Pancreas (tissue), 10 donors: ENCODE measurements around the gene DESI1. TPM values are rescaled to one million over a fixed set of nuclear protein-coding genes. Genes with fewer than 3 reads are reported as not detected.
A peak's percentile ranks its signal among the peaks of the same experiment; 100 is the strongest.

ENCODE experiments used
- ATAC-seq, 4 donors: fragments of 200-7000 bp; cut with Tn5 transposase; one replicate each; pipeline versions ENCODE4 v1.8.0 to v1.9.1; 2020; ENCODE audit warnings: mild to moderate bottlenecking in 4 of 4, moderate library complexity in 4 of 4
- DNase-seq, 6 donors: peaks; one replicate each; pipeline ENCODE4 v3.0.0-alpha.2; 2020
- FAIRE-seq: peaks from 2 replicates; lab custom pipeline; 2012; peaks lifted over from hg19 to GRCh38; lab: Jason Lieb, UNC
- H3K27ac ChIP-seq, 4 donors: fragments of 200-600 bp; sonication (generic); 1 replicate in 3 of 4; 2 replicates in 1 of 4; pipeline versions ENCODE4 v1.5.0 to v1.8.0; 2020
- H3K27me3 ChIP-seq, 4 donors: fragments of 200-600 bp; one replicate each; pipeline ENCODE4 v1.8.0; 2021
- H3K36me3 ChIP-seq, 3 donors: fragments of 200-600 bp; sonication (generic) in 1 of 3; one replicate each; pipeline versions ENCODE4 v1.5.0 to v1.8.0; 2020 to 2021
- H3K4me1 ChIP-seq, 3 donors: fragments of 200-600 bp; one replicate each; pipeline ENCODE4 v1.8.0; 2021
- H3K4me3 ChIP-seq, 4 donors: fragments of 200-600 bp; sonication (generic) in 2 of 4; one replicate each; pipeline versions ENCODE4 v1.5.0 to v1.8.0; 2020 to 2021
- H3K9me3 ChIP-seq, 4 donors: fragments of 200-600 bp; one replicate each; pipeline ENCODE4 v1.8.0; 2021
- WGBS, 2 donors: extraction: QIAGEN DNeasy Blood & Tissue Kit; methylation state at CpG; one replicate each; pipeline ENCODE4 v1.1.7; 2013; 5-methylcytosine and 5-hydroxymethylcytosine counted together
- intact Hi-C, 3 donors: fragments of 100-400 bp; cut with DNase I; formaldehyde crosslinking; loops; one replicate each; pipeline versions ENCODE4 v1.11.1 to v1.14.2; 2022
- polyA plus RNA-seq, 2 donors: library from polyadenylated mRNA; stranded (reverse); fragments of 200-250 nt; gene quantifications; one replicate each; pipeline ENCODE4 v1.2.3, GENCODE V29; 2013
- total RNA-seq, 6 donors: library from RNA; stranded (reverse); fragmentation: NEBNext Ultra II Directional in 4 of 6; extraction: Animal tissue kit (Norgen Biotek cat#: 25700) in 4 of 6; gene quantifications; one replicate each; pipeline versions ENCODE4 v1.2.1 to v1.2.4, GENCODE V29; 2021 to 2023
- TF ChIP-seq, protein P1 (sequence below), 4 donors: fragments of 200-600 bp; sonication (generic) in 3 of 4; IDR thresholded peaks; one replicate each; pipeline versions ENCODE4 v1.5.0 to v1.8.0; 2021; ENCODE audit warnings: antibody characterized with exemption in 4 of 4
- donor health status: healthy with polysubstance abuse.
- donor health status: DM: no; HTN: no; CAD: no; lungs with moderate emphysema.
- donor health status: DM: no; HTN: no; CAD: no.
- donor health status: control.
- donor health status: control.
- donor health status: Bipolar disorder and iron deficiency.
- donor health status: DM: yes; HTN: yes; CAD: no.
- donor health status: DM: no; HTN: no; CAD: no.
- donor health status: DM: no; HTN: no; CAD: no.
- donor health status: DM: yes; HTN: yes; CAD: no.

Gene DESI1
- total and polyA plus RNA-seq, 8 donors, result 8.2 to 14.8 (median 9.6) TPM

DNA sequence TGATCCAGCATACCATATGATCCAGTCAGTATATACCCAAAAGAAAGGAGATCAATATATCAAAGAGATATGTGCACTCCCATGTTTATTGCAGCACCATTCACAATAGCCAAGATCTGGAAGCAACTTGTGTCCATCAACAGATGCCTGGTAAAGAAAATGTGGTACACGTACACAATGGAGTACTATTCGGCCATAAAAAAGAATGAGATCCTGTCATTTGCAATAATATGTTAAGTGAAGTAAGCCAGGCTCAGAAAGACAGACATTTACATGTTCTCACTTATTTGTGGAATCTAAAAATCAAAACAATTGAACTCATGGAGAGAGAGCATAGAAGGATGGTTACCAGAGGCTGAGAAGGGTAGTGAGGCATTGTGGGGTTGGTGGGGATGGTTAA, 40.9 kb upstream of the DESI1 start:
- peaks cover 10 to 79% (median 34%) of the 10 kb centered on the region in 3 donors for H3K36me3 ChIP-seq
- DNase-seq (no peak), ATAC-seq (no peak), FAIRE-seq (no peak)
- intact Hi-C loops, result no loop called here
- no peak overlapping the region for H3K4me3 ChIP-seq
- 92 to 94% methylated on average over 2 of the region's 2 CpGs for WGBS, 2 donors
- TF ChIP-seq, protein P1, sequence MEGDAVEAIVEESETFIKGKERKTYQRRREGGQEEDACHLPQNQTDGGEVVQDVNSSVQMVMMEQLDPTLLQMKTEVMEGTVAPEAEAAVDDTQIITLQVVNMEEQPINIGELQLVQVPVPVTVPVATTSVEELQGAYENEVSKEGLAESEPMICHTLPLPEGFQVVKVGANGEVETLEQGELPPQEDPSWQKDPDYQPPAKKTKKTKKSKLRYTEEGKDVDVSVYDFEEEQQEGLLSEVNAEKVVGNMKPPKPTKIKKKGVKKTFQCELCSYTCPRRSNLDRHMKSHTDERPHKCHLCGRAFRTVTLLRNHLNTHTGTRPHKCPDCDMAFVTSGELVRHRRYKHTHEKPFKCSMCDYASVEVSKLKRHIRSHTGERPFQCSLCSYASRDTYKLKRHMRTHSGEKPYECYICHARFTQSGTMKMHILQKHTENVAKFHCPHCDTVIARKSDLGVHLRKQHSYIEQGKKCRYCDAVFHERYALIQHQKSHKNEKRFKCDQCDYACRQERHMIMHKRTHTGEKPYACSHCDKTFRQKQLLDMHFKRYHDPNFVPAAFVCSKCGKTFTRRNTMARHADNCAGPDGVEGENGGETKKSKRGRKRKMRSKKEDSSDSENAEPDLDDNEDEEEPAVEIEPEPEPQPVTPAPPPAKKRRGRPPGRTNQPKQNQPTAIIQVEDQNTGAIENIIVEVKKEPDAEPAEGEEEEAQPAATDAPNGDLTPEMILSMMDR (IDR thresholded peaks at IDR 0.05), result no peak
- H3K27me3 ChIP-seq, result no peaks in the 10 kb centered on the region
- H3K4me1 ChIP-seq, result no peaks in the 10 kb centered on the region
- no peak overlapping the region for H3K27ac ChIP-seq
- no peaks in the 10 kb centered on the region for H3K9me3 ChIP-seq

DNA sequence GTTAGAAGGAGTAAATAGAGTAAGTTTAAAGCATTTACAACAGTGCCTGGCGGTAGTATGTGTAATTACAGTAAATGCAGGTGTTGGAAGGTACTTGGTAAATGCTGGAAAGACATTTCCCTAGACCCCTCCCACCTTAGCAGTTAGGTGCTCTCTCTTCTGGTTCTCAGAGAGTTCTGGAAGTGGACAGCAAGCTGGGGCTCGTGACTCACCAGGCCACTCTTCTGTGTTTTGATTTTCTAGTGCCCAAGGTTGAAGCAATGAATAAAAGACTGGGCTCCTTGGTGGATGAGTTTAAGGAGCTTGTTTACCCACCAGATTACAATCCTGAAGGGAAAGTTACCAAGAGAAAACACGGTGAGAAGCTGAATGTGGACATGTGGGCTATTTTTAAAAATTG, 40.2 kb upstream of the DESI1 start:
- TF ChIP-seq, protein P1 (IDR thresholded peaks at IDR 0.05), result no peak
- Histone ChIP-seq H3K4me1 (no peaks in the 10 kb centered on the region), H3K4me3 (no peak overlapping the region), H3K36me3 (peaks cover 10 to 81% (median 34%) of the 10 kb centered on the region in 3 donors), H3K9me3 (no peaks in the 10 kb centered on the region), H3K27me3 (no peaks in the 10 kb centered on the region), H3K27ac (no peak overlapping the region)
- no peak for FAIRE-seq
- no peak for ATAC-seq
- WGBS, 2 donors, result 75 to 76% methylated on average over 3 of the region's 3 CpGs
- intact Hi-C loops, result no loop called here
- peak in 1 of 6 donors; percentile 6 for DNase-seq

DNA sequence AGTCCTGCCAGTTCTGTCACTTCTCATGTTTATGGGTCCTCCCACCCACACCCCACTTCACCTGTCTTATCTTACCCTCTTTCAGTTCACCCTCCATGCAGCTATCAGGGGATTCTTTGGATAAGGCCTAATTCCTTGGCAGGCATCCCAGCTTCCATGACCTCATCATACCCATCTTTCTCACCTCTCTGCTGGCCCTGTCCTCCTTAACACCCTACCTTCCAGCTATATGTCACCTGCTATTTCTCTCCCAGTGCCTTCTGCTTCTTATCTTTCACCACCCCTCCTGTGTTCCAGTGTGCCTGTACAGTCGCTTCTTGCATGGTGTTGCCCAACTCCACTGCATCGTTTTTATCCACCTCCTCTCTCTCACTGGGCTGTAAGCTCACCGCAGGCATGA, 39.6 kb upstream of the DESI1 start:
- Histone ChIP-seq H3K27ac (no peak overlapping the region), H3K4me3 (no peak overlapping the region), H3K27me3 (no peaks in the 10 kb centered on the region), H3K9me3 (no peaks in the 10 kb centered on the region), H3K4me1 (no peaks in the 10 kb centered on the region), H3K36me3 (peaks cover 9 to 85% (median 34%) of the 10 kb centered on the region in 3 donors)
- ATAC-seq, result peak in 1 of 4 donors; percentile 16
- no peak for DNase-seq
- WGBS, 2 donors, result 82 to 83% methylated on average over 3 of the region's 3 CpGs
- TF ChIP-seq, protein P1 (IDR thresholded peaks at IDR 0.05), result no peak
- FAIRE-seq, result no peak
- intact Hi-C loops, result no loop called here

DNA sequence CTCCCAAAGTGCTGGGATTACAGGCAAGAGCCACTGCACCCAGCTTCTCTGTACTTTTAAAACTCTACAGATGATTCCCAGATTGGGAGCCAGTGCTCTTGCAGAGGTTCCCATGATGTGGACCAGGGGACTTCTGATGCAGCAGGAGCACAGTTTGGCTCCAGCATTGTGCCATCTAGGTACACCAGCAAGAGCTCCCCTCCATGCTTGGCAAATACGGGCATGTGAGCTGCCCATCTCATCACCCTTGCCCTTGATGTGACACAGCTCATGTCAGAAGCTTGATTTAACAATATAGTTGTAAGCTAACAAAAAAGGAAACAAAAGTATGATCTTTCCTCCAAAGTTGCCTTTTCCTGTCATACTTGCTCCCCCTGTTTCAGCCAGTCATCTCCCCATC, 39.1 kb upstream of the DESI1 start:
- DNase-seq, result no peak

DNA sequence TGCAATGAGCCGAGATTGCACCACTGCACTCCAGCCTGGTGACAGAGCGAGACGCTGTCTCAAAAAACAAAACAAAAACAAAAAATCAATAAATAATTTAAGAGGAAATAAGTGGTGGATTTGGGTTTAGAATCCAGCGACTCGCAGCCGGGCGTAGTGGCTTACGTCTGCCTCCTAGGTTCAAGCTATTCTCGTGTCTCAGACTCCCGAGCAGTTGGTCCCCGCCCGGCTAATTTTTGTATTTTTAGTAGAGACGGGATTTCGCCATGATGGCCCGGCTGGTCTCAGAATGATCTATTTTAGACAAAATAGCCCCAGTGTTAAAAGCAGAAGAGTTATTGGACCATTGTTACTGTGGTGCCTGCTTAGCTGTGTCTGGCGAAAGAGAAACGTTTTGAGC, 38.0 kb upstream of the DESI1 start:
- no peak for ATAC-seq
- no peak overlapping the region for H3K4me3 ChIP-seq
- no peaks in the 10 kb centered on the region for H3K27me3 ChIP-seq
- no peaks in the 10 kb centered on the region for H3K9me3 ChIP-seq
- H3K4me1 ChIP-seq, result no peaks in the 10 kb centered on the region
- peak in 1 of 6 donors; percentile 33 for DNase-seq
- peaks cover 11 to 91% (median 47%) of the 10 kb centered on the region in 3 donors for H3K36me3 ChIP-seq
- H3K27ac ChIP-seq, result no peak overlapping the region
- TF ChIP-seq, protein P1 (IDR thresholded peaks at IDR 0.05), result no peak
- WGBS, 2 donors, result 96% methylated on average over 17 of the region's 17 CpGs
- FAIRE-seq, result no peak
- intact Hi-C loops, result no loop called here

More for the DNA sequence above, 39.1 kb upstream of the DESI1 start:
- TF ChIP-seq, protein P1 (IDR thresholded peaks at IDR 0.05), result no peak
- Histone ChIP-seq H3K4me3 (no peak overlapping the region), H3K36me3 (peaks cover 11 to 89% (median 38%) of the 10 kb centered on the region in 3 donors), H3K4me1 (no peaks in the 10 kb centered on the region), H3K27me3 (no peaks in the 10 kb centered on the region), H3K27ac (no peak overlapping the region), H3K9me3 (no peaks in the 10 kb centered on the region)
- no peak for FAIRE-seq
- intact Hi-C loops, result no loop called here
- no peak for ATAC-seq
- 80 to 87% methylated on average over 1 of the region's 1 CpG for WGBS, 2 donors
